MCF 10A (cell line): ENCODE measurements around the gene RNF6. TPM values are rescaled to one million over a fixed set of nuclear protein-coding genes. Genes with fewer than 3 reads are reported as not detected.

ENCODE experiments used
- BruUV-seq: library from RNA; stranded (reverse); fragments of 400-500 nt; replicated peaks from 2 replicates; lab custom pipeline; 2021; lab: Mats Ljungman, UMichigan
- CTCF ChIA-PET: fragments of 300-600 bp; sonication (Branson Sonifier 250); formaldehyde crosslinking; extraction: SDS; loops from one replicate; lab custom pipeline; 2021; ENCODE audit warnings: antibody characterized with exemption, inconsistent platforms; lab: Yijun Ruan, JAX
- POLR2A ChIA-PET: fragments of 300-600, 350-650 bp; sonication (Branson Sonifier 250); formaldehyde crosslinking; extraction: SDS; loops from one replicate; lab custom pipeline; 2020; ENCODE audit warnings: antibody characterized with exemption, inconsistent platforms; lab: Yijun Ruan, JAX
- DNase-seq: peaks from one replicate; pipeline ENCODE4 v3.0.0-alpha.2; 2018; ENCODE audit not compliant: unreplicated experiment
- H3K27ac Mint-ChIP-seq: one replicate; pipeline ENCODE4 v1.8.0; 2022; ENCODE audit warnings: mild to moderate bottlenecking, low read depth, mixed read lengths; ENCODE audit not compliant: unreplicated experiment
- H3K27me3 Mint-ChIP-seq: one replicate; pipeline ENCODE4 v1.8.0; 2022; ENCODE audit warnings: mixed read lengths; ENCODE audit not compliant: insufficient read depth, unreplicated experiment
- H3K36me3 Mint-ChIP-seq: one replicate; pipeline ENCODE4 v1.8.0; 2022; ENCODE audit warnings: mild to moderate bottlenecking, moderate library complexity, mixed read lengths; ENCODE audit not compliant: insufficient read depth, unreplicated experiment
- H3K4me1 Mint-ChIP-seq: one replicate; pipeline ENCODE4 v1.8.0; 2022; ENCODE audit warnings: mixed read lengths; ENCODE audit not compliant: insufficient read depth, unreplicated experiment
- H3K4me3 Mint-ChIP-seq: one replicate; pipeline ENCODE4 v1.8.0; 2022; ENCODE audit warnings: mild to moderate bottlenecking, moderate library complexity, mixed read lengths; ENCODE audit not compliant: unreplicated experiment
- H3K9me3 Mint-ChIP-seq: one replicate; pipeline ENCODE4 v1.8.0; 2022; ENCODE audit warnings: mixed read lengths; ENCODE audit not compliant: unreplicated experiment
- CTCF ChIP-seq: fragments of 200-600 bp; IDR thresholded peaks from one replicate; pipeline ENCODE4 v1.8.0; 2022; ENCODE audit warnings: antibody characterized with exemption, mild to moderate bottlenecking; ENCODE audit not compliant: unreplicated experiment
- intact Hi-C: fragments of 100-400 bp; cut with micrococcal nuclease; formaldehyde crosslinking; loops from 2 replicates; pipeline ENCODE4 v1.14.1; 2022
- total RNA-seq: library from RNA; stranded (reverse); gene quantifications from 2 replicates; pipeline ENCODE4 v1.2.3, GENCODE V29; 2022

Gene RNF6
- total RNA-seq, 1 experiment from 2014 or later, result 81.9 TPM

- ChIA-PET CTCF (interaction anchor here (0.6 to 4.0 kb wide), 54 partner anchors 8 to 947 kb away, joined by 3 to 64 read pairs (median 4); partner anchors contain the start of gene RNF6), POLR2A (interaction anchor here (0.6 to 4.0 kb wide), 9 partner anchors 16 to 513 kb away, joined by 3 to 41 read pairs (median 5); partner anchors contain the start of genes RNF6 and WASF3)
- no TSS peak for BruUV-seq
- H3K36me3 Mint-ChIP-seq, result peaks cover 6% of the 10 kb centered on the region
- TF ChIP-seq CTCF, result peak; percentile 88
- peak; percentile 79 for DNase-seq
- H3K9me3 Mint-ChIP-seq, result no peaks in the 10 kb centered on the region
- peaks cover 5% of the 10 kb centered on the region for H3K4me1 Mint-ChIP-seq
- no peak overlapping the region for H3K27ac Mint-ChIP-seq
- intact Hi-C loops, result loop anchor here (1.0 to 5.0 kb wide), 3 partner anchors 297 to 513 kb away; partner anchors contain the start of gene WASF3
- no peaks in the 10 kb centered on the region for H3K27me3 Mint-ChIP-seq
- no peak overlapping the region for H3K4me3 Mint-ChIP-seq
Observed at GRCh38 chr13:26184791-26185250, 37.3 kb downstream of the RNF6 start.

GRCh38 chr13:26183416-26183815, 38.7 kb downstream of the RNF6 start:
- intact Hi-C loops, result no loop called here
- Mint-ChIP-seq H3K36me3 (peaks cover 6% of the 10 kb centered on the region), H3K9me3 (no peaks in the 10 kb centered on the region), H3K27ac (no peak overlapping the region), H3K4me1 (peaks cover 5% of the 10 kb centered on the region), H3K27me3 (no peaks in the 10 kb centered on the region), H3K4me3 (no peak overlapping the region)
- no peak for TF ChIP-seq CTCF
- POLR2A ChIA-PET, result no interaction called here
- DNase-seq, result no peak
- CTCF ChIA-PET, result interaction anchor here (0.6 to 1.2 kb wide), 7 partner anchors 10 to 524 kb away, joined by 3 to 6 read pairs (median 3); no protein-coding TSS in a partner anchor
- no TSS peak for BruUV-seq

- no peak for TF ChIP-seq CTCF
- POLR2A ChIA-PET, result no interaction called here
- Mint-ChIP-seq H3K9me3 (no peaks in the 10 kb centered on the region), H3K4me3 (no peak overlapping the region), H3K36me3 (no peaks in the 10 kb centered on the region), H3K27ac (no peak overlapping the region), H3K27me3 (no peaks in the 10 kb centered on the region), H3K4me1 (no peaks in the 10 kb centered on the region)
- BruUV-seq, result no TSS peak
- no peak for DNase-seq
- CTCF ChIA-PET, result interaction anchor here (0.6 to 1.2 kb wide), 3 partner anchors 15 to 541 kb away, joined by 3 read pairs; no protein-coding TSS in a partner anchor
- intact Hi-C loops, result no loop called here
Observed at GRCh38 chr13:26179344-26179743, 42.8 kb downstream of the RNF6 start.

GRCh38 chr13:26168835-26169234, 53.3 kb downstream of the RNF6 start:
- no peak for DNase-seq
- no peak overlapping the region for H3K4me3 Mint-ChIP-seq
- no TSS peak for BruUV-seq
- H3K27me3 Mint-ChIP-seq, result no peaks in the 10 kb centered on the region
- H3K36me3 Mint-ChIP-seq, result no peaks in the 10 kb centered on the region
- ChIA-PET POLR2A (interaction anchor here (1.0 kb wide), 1 partner anchor 16 kb away, joined by 4 read pairs; no protein-coding TSS in a partner anchor), CTCF (interaction anchor here (0.6 to 0.7 kb wide), 4 partner anchors 208 to 792 kb away, joined by 3 to 5 read pairs (median 3); no protein-coding TSS in a partner anchor)
- H3K4me1 Mint-ChIP-seq, result peaks cover 6% of the 10 kb centered on the region
- intact Hi-C loops, result no loop called here
- H3K9me3 Mint-ChIP-seq, result no peaks in the 10 kb centered on the region
- no peak overlapping the region for H3K27ac Mint-ChIP-seq
- TF ChIP-seq CTCF, result no peak
